ENCODE measurements around the gene PLCH2.

- no peak for TF ChIP-seq CTCF (IDR thresholded peaks at IDR 0.05)
- TF ChIP-seq POLR2AphosphoS5 (IDR thresholded peaks at IDR 0.05) = no peak
- TF ChIP-seq EP300 (IDR thresholded peaks at IDR 0.05; ENCODE audit: low read depth) = no peak
- no peak for TF ChIP-seq POLR2A (IDR thresholded peaks at IDR 0.05)
Measured at GRCh38 chr1:2552189-2552588, 76.1 kb downstream of the PLCH2 start.

Data from transverse colon (tissue), 4 donors.